OCI-LY3 (cell line): ENCODE measurements around the gene MPND.

Experiments
- H2AFZ ChIP-seq: fragments of 200-600, 300-600 bp; shearing (Covaris generic); 2 replicates; pipeline ENCODE4 v1.6.0; 2014; ENCODE audit warnings: antibody characterized with exemption, low read depth, low read length
- H3K27ac ChIP-seq: fragments of 200-600, 300-600 bp; sonication (generic); 2 replicates; pipeline ENCODE4 v1.5.1; 2014; ENCODE audit warnings: mild to moderate bottlenecking, low read length, moderate library complexity, mixed read lengths
- H3K27me3 ChIP-seq: fragments of 200-600, 300-600 bp; sonication (generic); 2 replicates; pipeline ENCODE4 v1.6.1; 2014; ENCODE audit warnings: low read depth, low read length, mixed read lengths
- H3K36me3 ChIP-seq: fragments of 200-600, 300-600 bp; sonication (generic); replicated peaks from 2 replicates; pipeline ENCODE3; 2014; ENCODE audit warnings: low read depth, low read length, mixed read lengths
- H3K4me1 ChIP-seq: fragments of 300-600, 200-600 bp; sonication (generic); 2 replicates; pipeline ENCODE4 v1.6.1; 2014; ENCODE audit warnings: low read length, mixed read lengths
- H3K4me2 ChIP-seq: fragments of 200-600, 300-600 bp; sonication (generic); 2 replicates; pipeline ENCODE4 v1.6.1; 2014; ENCODE audit warnings: low read length, mixed read lengths
- H3K4me3 ChIP-seq: fragments of 300-600, 200-600 bp; sonication (generic); 2 replicates; pipeline ENCODE4 v1.5.1; 2014; ENCODE audit warnings: antibody characterized with exemption, mild to moderate bottlenecking, low read length, moderate library complexity
- H3K79me2 ChIP-seq: fragments of 300-600, 200-600 bp; shearing (Covaris generic); 2 replicates; pipeline ENCODE4 v1.6.1; 2014; ENCODE audit warnings: mild to moderate bottlenecking, low read length, mixed read lengths
- H3K9ac ChIP-seq: fragments of 300-600, 200-600 bp; shearing (Covaris generic); 2 replicates; pipeline ENCODE4 v1.6.0; 2014; ENCODE audit warnings: mild to moderate bottlenecking, low read length, moderate library complexity
- H3K9me3 ChIP-seq: fragments of 200-600, 300-600 bp; shearing (Covaris generic); 2 replicates; pipeline ENCODE4 v1.6.1; 2014; ENCODE audit warnings: low read length, mixed read lengths; ENCODE audit not compliant: insufficient read depth
- H4K20me1 ChIP-seq: fragments of 200-600, 300-600 bp; sonication (generic); 2 replicates; pipeline ENCODE4 v1.6.1; 2016; ENCODE audit warnings: low read length, mixed read lengths; ENCODE audit not compliant: insufficient read depth
- CTCF ChIP-seq: fragments of 200-600, 300-600 bp; sonication (generic); IDR thresholded peaks from 2 replicates; pipeline ENCODE4 v1.5.1; 2014; ENCODE audit warnings: antibody characterized with exemption, low read length, low read depth
- EZH2phosphoT487 ChIP-seq: fragments of 200-600 bp; shearing (Covaris generic); IDR thresholded peaks from 2 replicates; pipeline ENCODE4 v1.6.1; 2018; ENCODE audit warnings: antibody characterized with exemption, mixed run types, low read depth

Gene MPND

DNA sequence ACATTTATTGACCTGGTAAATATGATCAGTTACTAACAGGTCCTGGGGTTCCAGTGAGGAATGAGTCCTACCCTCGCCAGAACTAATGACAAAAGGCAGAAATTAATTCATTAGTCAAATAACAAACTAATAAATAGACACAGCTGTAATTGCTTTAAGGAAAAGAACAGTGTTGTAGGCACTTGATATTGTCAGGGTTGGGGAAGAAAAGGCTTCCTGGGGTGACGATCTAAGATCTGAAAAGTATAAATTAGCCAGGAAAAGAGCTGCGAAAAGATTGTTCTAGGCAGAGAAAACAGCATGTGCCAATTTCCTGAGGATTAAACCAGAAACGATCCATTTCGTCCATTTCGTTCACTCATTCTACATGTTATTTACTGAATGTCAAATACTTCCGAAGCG is 58.4 kb downstream of the MPND start:
- H3K27me3 ChIP-seq = no peaks in the 10 kb centered on the region
- peaks cover 64% of the 10 kb centered on the region for H4K20me1 ChIP-seq
- TF ChIP-seq EZH2phosphoT487 (no peak), CTCF (no peak)
- H2AFZ ChIP-seq = peak overlapping the region; percentile 49; the same call in 1 of the 2 replicates
- peaks cover 35% of the 10 kb centered on the region for H3K36me3 ChIP-seq
- H3K9ac ChIP-seq = peak overlapping the region; percentile 60
- peaks cover 33% of the 10 kb centered on the region for H3K4me1 ChIP-seq
- H3K9me3 ChIP-seq = no peaks in the 10 kb centered on the region
- H3K4me2 ChIP-seq = peak overlapping the region; percentile 74
- peaks cover 79% of the 10 kb centered on the region for H3K79me2 ChIP-seq
- H3K4me3 ChIP-seq = peak overlapping the region; percentile 76
- peak overlapping the region; percentile 28 for H3K27ac ChIP-seq

- peak within 1 kb of the TSS; percentile 98 for H3K4me3 ChIP-seq
- peaks cover 32% of the 10 kb centered on the region for H3K36me3 ChIP-seq
- H3K27me3 ChIP-seq = no peaks in the 10 kb centered on the region
- peak within 1 kb of the TSS; percentile 49; the same call in 1 of the 2 replicates for H2AFZ ChIP-seq
- H3K9me3 ChIP-seq = no peaks in the 10 kb centered on the region
- no peak for TF ChIP-seq CTCF
- no peak for TF ChIP-seq EZH2phosphoT487
- peak within 1 kb of the TSS; percentile 82 for H3K4me2 ChIP-seq
- peaks cover 64% of the 10 kb centered on the region for H4K20me1 ChIP-seq
- peaks cover 79% of the 10 kb centered on the region for H3K79me2 ChIP-seq
- H3K27ac ChIP-seq = peak within 1 kb of the TSS; percentile 63
- H3K9ac ChIP-seq = peak within 1 kb of the TSS; percentile 98
- H3K4me1 ChIP-seq = peaks cover 33% of the 10 kb centered on the region
These were observed 59.0 kb downstream of the MPND start, which contains the start of gene CHAF1A for GRCh38 chr19:4402171-4403004. TSS of gene CHAF1A (plus strand) at chr19:4402640. CDS start at chr19:4402763, 123 bp downstream.

DNA sequence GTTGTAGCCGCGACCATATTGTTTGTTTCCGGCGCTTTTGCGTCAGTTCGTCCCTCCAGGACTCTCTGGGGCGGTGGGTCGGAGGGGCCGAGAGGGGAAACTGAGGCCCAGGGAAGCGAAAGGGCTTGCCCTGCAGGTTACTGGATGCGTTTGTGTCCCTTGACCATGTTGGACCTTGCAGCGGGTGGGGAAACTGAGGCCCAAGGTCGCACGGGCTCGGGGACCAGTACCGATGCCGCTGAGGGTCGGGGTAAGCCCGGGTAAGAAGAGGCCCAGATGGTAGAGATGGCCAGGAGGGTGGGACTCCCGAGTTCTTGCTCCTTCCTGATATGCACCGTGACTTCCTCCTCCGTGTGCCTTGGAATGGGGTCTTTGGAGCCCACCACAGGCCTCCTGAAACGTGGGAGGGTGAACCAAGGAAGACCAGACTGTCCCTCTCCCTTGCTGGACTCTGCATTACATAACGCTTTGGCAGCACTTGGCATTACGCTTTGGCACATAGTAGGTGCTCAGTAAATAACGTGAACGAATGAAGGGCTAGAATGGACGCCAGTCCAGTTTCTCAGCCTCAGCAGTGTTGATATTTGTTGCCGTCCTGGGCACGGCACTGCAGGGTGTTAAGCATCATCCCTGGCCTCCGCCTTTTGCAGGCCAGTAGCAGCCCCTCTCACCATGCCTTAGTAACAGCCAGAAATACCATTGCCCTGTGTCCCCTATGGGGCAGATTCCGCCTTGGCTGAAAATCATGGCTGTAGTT is 59.8 kb downstream of the MPND start:
- Histone ChIP-seq H3K4me2 (peak overlapping the region; percentile 82), H2AFZ (no peak overlapping the region), H4K20me1 (peaks cover 58% of the 10 kb centered on the region), H3K27me3 (no peaks in the 10 kb centered on the region), H3K9ac (peak overlapping the region; percentile 98), H3K27ac (peak overlapping the region; percentile 63), H3K36me3 (peaks cover 30% of the 10 kb centered on the region), H3K4me1 (peaks cover 33% of the 10 kb centered on the region), H3K9me3 (no peaks in the 10 kb centered on the region), H3K4me3 (peak overlapping the region; percentile 98), H3K79me2 (peaks cover 79% of the 10 kb centered on the region)
- no peak for TF ChIP-seq EZH2phosphoT487
- no peak for TF ChIP-seq CTCF

DNA sequence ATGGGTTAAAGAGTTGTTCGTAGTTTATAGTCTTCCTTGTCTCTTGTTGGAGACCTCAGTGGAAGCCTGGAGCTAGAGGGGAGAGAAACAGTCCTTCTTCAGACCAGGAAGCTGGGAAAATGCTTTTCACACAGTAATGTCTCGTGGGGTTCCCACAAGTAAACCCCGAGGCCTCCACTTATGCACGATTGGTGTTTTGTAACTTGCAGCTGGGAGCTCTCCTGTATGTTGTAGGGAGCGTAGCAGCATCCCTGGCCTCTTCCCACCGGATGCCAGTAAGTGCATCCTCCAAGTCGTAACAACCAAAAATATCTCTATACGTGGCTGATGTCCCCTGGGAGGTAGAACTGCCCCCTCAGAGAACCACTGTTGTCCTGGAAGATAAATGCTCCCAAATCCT is 62.6 kb downstream of the MPND start:
- no peak overlapping the region for H3K9ac ChIP-seq
- H3K4me1 ChIP-seq = peaks cover 24% of the 10 kb centered on the region
- no peaks in the 10 kb centered on the region for H3K27me3 ChIP-seq
- no peak overlapping the region for H2AFZ ChIP-seq
- H3K27ac ChIP-seq = no peak overlapping the region
- H3K79me2 ChIP-seq = peaks cover 84% of the 10 kb centered on the region
- no peaks in the 10 kb centered on the region for H3K9me3 ChIP-seq
- H3K4me2 ChIP-seq = no peak overlapping the region
- TF ChIP-seq CTCF (no peak), EZH2phosphoT487 (no peak)
- H3K36me3 ChIP-seq = peaks cover 46% of the 10 kb centered on the region
- H4K20me1 ChIP-seq = peaks cover 61% of the 10 kb centered on the region
- H3K4me3 ChIP-seq = no peak overlapping the region
